ENCODE results near the gene SERHL2.
"Not testable (repeated sequence)": the region's sequence is repeated elsewhere in the genome, so short reads cannot be mapped to it uniquely, and the experiment has no call there.

Gene SERHL2

DNA sequence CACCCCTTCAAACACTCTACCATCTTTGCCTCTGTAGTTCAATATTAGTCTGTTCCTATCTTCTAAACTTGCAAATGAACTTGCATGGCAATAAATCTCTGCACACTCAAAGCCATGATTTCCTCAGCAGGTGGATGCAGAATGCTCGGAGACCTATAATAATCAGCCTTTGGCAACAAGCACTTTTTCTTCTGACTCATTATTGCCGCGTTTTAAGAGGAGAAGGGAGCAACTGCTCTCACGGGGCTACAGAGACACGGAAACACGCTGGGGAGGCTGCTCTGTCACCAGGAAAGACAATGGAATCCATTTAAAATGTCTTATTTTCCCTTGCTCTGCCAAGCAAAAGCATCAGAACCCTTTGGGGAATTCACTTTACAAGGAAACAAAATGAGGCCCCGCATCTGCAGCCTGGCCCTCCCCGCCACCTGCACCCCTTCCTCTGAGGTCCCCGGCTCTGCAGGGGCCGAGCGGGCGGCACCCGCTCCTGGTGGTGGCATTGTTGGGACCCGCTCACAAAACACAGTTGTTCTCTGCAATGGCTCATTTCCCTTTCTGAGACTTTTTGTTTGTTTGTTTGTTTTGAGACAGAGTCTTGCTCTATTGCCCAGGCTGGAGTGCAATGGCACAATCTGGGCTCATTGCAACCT lies 18.5 kb upstream of the SERHL2 start:
- in situ Hi-C loops (cut with HindIII; ENCODE audit: low sequenced_read_pairs), result not testable (repeated sequence)

DNA sequence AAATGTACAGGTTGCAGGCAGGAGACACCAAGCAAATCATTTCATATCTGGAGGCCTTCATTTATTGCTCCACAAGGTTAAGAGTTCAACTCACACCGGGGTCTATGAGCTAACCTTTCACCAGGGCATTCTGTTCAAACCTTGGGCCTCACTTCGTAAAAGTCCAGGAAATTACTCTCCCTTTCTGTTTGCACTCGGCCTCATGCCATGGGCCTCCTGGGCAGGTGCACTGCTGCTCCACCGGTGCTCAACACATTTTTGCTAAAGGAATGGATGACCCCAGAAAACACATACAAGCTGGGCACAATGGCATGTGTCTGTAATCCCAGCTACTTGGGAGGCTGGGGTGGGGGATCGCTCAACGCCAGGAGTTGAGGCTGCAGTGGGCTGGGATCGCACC lies 17.6 kb upstream of the SERHL2 start:
- in situ Hi-C loops (cut with HindIII; ENCODE audit: low sequenced_read_pairs), result no loop called here

DNA sequence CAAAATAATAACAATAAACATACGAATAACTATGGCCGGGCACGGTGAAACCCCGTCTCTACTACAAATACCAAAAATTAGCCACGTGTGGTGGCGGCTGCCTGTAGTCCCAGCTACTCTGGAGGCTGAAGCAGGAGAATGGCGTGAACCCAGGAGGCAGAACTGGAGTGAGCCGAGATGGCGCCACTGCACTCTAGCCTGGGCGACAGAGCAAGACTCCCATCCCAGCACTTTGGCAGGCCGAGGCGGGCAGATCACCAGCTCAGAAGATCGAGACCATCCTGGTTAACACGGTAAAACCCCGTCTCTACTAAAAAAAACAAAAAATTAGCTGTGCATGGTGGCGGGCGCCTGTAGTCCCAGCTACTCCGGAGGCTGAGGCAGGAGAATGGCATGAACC lies 17.1 kb upstream of the SERHL2 start:
- in situ Hi-C loops (cut with HindIII; ENCODE audit: low sequenced_read_pairs), result not testable (repeated sequence)

DNA sequence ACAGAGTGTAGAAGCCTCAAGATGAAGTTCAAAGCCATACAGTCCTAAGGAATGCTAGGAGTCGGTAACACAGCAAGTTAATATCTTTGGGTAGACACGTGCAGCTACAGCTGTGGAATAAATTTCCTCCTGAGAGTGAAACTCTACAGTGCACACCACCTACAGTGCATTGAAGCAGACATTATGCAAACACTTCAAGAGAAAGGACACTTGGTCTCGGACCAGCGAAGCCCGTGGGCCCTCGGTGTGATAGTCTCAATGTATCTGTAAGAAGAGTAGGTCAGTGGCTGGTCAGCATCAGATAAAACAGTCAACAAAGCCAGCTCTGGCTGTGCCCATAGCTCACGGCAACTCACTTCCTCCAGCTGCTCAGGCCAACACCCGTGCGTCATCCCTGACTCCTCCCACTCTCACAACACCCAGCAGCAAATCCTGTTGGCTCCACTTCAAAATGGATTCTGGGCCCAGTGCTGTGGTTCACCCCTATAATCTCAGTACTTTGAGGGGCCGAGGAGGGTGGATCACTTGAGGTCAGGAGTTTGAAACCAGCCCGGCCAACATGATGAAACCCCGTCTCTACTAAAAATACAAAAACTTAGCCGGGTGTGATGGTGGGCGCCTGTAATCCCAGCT lies 16.4 kb upstream of the SERHL2 start:
- in situ Hi-C loops (cut with HindIII; ENCODE audit: low sequenced_read_pairs), result not testable (repeated sequence)

DNA sequence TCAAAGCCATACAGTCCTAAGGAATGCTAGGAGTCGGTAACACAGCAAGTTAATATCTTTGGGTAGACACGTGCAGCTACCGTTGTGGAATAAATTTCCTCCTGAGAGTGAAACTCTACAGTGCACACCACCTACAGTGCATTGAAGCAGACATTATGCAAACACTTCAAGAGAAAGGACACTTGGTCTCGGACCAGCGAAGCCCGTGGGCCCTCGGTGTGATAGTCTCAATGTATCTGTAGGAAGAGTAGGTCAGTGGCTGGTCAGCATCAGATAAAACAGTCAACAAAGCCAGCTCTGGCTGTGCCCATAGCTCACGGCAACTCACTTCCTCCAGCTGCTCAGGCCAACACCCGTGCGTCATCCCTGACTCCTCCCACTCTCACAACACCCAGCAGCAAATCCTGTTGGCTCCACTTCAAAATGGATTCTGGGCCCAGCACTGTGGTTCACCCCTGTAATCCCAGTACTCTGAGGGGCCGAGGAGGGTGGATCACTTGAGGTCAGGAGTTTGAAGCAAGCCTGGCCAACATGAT lies 14.5 kb upstream of the SERHL2 start:
- in situ Hi-C loops (cut with HindIII; ENCODE audit: low sequenced_read_pairs), result not testable (repeated sequence)

DNA sequence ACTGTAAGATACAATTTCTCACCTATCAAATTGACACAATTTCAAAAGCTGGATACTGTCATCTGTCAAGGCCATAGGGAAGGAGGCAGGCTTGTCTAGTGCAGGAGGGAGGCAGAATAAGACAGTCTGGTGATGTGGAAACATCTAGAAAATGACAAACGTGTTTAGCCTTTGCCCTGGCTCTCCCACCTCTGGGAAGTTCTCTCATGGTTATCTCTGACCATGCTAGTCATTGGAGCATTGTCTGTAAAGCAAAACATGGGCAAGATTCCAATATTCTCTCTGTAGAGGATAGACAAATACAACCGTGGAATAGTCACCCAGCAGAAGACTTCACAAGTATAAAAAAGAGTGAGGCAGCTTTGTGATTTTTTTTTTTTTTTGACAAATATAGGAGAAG lies 9.1 kb upstream of the SERHL2 start:
- in situ Hi-C loops (cut with HindIII; ENCODE audit: low sequenced_read_pairs), result no loop called here

DNA sequence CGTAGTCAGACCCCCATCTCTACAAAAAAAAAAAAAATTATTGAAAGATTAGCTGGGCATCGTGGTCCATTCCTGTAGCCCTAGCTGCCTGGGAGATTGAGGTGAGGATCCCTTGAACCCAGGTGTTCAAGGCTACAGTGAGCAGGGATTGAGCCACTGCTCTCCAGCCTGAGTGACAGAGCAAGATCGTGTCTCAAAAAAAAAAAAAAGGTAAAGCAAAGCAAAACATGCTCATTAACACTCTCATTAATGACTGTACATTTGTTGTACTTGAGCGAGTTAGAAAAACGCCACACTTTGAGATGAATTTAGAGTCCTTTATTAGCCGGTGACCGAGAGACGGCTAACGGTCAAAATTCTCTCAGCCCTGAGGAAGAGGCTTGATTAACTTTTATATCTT lies 6.2 kb upstream of the SERHL2 start:
- in situ Hi-C loops (cut with HindIII; ENCODE audit: low sequenced_read_pairs), result no loop called here

DNA sequence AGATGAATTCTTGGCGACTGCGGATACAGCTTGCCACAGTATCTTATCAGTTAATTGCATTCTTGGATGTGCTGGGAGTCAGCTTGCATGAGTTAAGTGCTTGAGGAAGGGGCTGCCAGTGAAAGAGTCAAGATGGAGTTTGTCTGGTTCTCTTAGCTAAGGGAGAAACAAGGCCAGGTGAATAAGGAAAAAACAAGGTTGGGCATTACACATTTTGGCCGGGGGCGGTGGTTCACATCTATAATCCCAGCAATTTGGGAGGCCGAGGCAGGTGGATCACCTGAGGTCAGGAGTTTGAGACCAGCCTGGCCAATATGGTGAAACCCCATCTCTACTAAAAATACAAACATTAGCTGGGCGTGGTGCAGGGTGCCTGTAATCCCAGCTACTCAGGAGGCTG lies 5.6 kb upstream of the SERHL2 start:
- in situ Hi-C loops (cut with HindIII; ENCODE audit: low sequenced_read_pairs), result not testable (repeated sequence)

DNA sequence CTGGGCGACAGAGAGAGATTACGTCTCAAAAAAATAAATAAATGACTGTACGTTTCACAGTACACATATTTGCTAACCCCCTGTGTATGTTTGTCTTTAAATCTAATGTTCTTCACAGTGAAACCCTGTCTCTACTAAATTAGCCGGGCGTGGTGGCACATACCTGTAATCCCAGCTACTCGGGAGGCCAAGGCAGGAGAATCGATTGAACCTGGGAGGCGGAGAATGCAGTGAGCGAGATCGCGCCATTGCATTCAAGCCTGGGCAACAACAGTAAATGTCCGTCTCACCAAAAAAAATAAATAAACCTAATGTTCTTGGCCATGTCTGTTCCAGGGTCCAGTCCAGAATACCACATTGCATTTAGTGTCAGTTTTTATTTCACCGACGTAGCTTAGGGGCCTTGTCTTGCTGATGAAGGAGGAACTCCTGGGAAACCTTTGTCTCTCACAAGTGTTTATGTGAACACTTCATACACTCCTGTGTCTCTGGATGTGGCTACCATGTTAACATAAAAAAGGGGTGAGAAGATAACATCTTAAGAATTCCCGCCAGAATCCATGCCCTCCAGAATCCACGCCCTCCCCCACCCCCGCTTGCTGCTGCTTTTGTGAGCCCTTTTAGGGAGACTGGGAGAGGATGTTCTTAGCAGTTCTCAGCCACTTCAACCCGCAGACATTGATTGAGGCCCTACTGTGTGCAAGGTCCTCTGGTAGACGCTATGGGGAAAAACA lies 5.0 kb upstream of the SERHL2 start:
- in situ Hi-C loops (cut with HindIII; ENCODE audit: low sequenced_read_pairs), result no loop called here

DNA sequence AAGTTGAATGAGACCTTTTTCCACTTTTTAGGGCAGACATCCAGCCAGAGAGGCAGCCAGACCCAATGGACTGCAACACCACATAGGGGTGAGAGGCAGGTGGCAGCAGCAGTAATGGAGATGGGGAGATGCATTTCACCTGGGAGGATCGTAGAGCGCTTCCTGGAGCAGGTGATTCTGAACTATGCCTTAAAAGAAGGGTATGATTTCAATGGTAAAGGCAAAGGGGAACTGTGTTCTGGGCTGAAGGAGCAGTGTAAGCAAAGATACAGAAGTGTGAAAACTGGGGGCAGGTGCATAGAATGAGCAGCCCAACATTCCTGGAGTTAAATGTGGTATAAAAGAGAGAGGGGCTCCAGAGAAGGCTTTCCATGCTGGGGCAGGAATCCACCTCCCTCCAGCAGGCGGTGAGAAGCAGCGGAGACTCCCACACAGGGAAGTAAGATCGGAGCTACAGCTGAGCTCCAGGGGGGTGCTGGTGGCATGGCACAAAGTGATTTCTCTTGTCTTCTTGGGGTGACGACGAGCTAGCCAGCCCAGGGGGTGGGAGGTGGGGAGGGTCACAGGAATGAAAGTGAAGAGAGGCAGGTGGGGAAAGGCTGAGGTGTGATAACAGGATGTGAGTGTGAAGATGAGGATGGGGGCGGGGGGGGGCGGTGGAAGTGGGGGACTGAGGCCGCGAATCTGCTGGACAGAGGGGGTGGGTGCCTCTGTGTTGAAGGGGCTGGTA lies 4.3 kb upstream of the SERHL2 start:
- in situ Hi-C loops (cut with HindIII; ENCODE audit: low sequenced_read_pairs), result no loop called here

DNA sequence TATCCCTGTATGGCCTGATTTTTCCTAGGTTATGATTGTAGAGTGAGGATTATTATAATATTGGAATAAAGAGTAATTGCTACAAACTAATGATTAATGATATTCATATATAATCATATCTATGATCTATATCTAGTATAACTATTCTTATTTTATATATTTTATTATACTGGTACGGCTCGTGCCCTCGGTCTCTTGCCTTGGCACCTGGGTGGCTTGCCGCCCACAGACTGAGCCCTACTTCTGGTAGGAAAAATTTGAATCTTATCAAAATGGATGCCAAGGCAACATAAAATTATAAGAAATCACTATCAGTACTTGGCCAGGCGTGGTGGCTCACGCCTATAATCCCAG lies 1.5 kb upstream of the SERHL2 start:
- in situ Hi-C loops (cut with HindIII; ENCODE audit: low sequenced_read_pairs), result not testable (repeated sequence)

DNA sequence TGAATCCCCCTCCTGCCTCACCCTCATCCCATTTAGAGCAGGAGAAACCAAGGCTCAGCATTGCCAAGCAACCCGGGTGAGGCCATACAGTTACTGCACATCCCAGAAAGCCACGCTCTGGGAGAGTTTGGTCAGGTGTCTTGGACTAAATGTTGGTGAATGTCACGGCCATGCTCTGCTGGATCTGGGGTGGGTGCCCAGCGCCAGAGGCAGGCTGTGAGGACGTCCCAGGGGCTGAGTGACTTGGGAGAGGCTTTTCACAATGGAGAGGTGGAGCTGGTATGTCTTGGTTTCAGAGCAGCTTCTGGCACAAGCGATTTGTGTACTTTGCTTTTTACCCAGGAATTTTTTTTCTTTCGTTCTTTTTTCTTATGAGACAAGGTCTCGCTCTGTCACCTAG lies 6.6 kb downstream of the SERHL2 start:
- in situ Hi-C loops (cut with HindIII; ENCODE audit: low sequenced_read_pairs), result no loop called here

DNA sequence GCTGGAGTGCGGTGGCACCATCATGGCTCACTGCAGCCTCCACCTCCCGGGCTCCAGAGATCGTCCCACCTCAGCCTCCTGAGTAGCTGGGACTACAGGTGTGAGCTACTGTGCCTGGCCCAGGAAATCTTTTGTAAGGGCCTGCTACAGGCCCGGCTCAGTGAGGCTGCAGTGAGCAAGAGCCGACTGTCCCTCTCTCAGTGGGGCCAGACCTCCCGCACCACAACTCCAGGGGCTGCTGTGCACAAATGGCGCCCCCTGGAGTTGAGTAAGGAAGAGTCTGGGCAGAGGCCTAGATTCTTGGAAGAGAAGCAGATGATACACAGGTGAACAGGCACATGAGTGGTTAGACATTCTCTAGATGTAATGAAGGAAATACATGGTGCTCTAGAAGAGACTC lies 7.0 kb downstream of the SERHL2 start:
- in situ Hi-C loops (cut with HindIII; ENCODE audit: low sequenced_read_pairs), result no loop called here

DNA sequence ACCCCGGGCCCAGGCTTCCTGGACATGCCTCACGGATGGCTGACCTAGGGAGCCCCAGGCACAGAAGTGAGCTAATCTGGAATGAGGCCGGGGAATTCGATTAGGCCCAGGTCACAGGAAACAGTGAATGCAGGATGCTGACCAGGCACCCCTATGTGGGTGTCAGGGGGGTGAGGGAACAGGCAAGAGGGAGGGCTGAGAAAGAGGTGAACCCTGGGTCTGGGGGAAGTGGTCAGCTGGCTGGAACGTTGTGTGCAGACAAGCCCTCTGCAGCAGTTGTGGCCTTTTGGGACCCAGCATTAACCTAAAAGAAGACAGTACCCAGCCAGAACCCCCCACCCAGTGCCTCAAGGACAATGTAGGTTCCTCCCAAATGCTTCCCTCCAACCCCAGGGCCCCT lies 8.1 kb downstream of the SERHL2 start:
- in situ Hi-C loops (cut with HindIII; ENCODE audit: low sequenced_read_pairs), result no loop called here

DNA sequence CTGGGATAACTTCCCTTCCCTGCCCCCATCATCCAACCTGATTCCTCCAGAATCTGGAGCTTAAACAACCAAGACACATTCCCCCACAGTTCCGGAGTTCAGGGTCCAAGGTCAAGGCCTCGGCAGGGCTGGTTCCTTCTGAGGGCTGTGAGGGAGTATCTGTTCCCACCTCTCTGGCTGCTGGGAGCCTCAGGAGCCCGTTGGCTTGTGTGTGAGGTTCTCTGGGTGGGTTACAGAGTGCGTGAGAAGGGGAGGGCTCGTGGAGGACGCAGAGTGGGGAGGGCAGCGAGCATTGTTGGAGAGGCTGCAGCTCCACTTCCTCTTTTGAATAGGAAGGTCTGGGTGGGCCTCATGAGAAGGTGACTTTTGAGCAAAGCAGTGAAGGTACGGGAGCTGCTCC lies 8.5 kb downstream of the SERHL2 start:
- in situ Hi-C loops (cut with HindIII; ENCODE audit: low sequenced_read_pairs), result no loop called here

DNA sequence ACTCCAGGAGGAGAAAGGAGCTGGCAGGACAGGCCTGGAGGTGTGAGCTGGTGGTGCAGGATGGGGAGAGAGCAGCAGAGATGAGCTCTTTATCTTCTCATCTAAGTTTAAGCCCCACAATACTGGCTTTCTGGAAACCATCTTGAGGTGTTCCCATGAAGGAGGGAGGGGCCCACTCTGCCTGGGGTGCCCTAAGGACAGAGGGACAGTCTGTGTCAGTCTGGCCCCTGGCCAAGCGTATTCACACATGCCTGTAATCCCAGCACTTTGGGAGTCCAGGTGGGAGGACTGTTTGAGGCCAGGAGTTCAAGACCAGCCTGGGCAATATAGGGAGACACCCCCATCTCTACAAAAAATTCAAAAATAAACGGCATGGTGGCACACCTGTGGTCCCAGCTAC lies 8.9 kb downstream of the SERHL2 start:
- in situ Hi-C loops (cut with HindIII; ENCODE audit: low sequenced_read_pairs), result no loop called here

DNA sequence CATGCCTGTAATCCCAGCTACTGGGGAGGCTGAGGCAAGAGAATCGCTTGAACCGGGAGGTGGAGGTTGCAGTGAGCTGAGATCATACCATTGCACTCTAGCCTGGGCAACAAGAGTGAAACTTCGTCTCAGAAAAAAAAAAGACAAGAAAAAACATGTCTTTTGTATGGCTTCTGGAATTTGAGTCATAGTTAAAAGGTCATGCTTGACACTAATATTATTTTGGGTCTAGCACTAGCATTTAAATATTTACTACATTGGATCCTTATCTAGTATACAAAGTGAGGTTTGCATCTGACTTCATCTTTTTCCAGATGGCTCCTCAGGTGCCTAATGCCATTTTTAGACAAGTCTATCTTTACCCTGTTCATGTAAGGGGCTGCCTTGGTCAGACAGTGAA lies 10.2 kb downstream of the SERHL2 start:
- in situ Hi-C loops (cut with HindIII; ENCODE audit: low sequenced_read_pairs), result not testable (repeated sequence)

DNA sequence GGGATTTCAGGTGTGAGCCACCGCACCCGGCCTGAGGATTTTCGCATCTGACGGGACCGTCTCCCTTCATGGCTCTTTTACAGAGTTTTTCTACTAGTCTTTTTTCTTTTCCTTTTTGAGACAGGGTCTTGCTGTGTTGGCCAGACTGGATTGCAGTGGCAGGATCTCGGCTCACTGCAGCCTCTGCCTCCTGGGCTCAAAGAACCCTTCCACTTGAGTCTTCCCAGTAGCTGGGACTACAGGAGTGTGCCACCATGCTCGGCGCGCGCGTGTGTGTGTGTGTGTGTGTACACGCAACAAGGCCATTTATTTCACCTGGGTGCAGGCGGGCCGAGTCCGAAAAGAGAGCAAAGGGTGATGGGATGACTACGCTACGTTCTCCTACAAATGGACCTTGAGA lies 10.9 kb downstream of the SERHL2 start:
- in situ Hi-C loops (cut with HindIII; ENCODE audit: low sequenced_read_pairs), result no loop called here

DNA sequence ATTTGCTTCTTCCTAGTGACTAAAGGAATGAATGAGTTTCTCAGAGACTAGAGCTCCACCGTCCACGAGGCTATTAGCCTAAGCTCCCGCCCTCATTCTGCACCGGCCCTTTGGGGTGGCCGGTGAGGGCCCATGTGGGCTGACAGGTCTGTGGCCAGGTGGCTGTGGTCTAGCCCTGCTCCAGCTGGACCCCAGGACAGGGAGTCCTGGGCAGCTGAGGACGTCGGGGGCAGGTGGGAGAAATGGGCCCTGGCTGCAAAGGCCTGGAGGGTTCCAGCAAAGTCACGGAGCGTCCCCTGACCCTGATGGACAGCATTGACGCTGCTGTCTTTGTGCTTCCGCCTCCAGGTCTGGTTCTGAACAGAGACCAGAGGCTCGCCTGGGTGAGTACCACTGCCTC lies 12.2 kb downstream of the SERHL2 start:
- in situ Hi-C loops (cut with HindIII; ENCODE audit: low sequenced_read_pairs), result no loop called here

DNA sequence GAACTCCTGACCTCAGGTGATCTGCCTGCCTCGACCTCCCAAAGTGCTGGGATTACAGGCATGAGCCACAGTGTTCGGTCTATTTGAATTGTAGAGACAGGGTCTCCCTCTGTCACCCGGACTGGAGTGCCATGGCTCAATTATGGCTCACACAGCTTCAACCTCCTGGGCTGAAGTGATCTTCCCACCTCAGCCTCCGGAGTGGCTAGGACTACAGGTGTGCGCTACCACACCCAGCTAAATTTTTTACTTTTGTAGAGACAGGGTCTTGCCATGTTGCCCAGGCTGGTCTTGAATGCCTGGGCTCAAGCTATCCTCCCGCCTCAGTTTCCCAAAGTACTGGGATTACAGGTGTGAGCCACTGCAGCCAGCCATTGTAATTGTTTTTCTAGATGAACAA lies 14.2 kb downstream of the SERHL2 start:
- in situ Hi-C loops (cut with HindIII; ENCODE audit: low sequenced_read_pairs), result not testable (repeated sequence)

DNA sequence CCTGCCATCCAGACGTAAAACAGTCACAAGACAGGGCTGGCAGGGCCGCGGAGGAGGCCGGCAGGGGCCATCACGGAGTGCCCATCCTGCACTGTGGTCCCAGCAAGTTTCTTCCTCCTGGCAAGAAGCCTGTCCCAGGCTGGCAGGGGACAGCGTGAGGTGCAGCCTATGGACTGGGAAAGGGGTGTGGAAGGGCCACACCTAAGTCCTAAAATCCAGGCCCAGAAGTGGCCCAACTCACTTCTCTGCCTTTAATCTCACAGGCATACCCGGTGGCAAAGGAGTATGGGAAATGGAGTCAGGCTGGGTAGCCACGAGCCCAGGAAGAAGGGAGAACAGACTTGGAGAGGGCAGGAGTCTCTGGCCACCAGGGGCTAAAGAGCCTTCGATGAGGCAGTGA lies 16.8 kb downstream of the SERHL2 start:
- in situ Hi-C loops (cut with HindIII; ENCODE audit: low sequenced_read_pairs), result not testable (repeated sequence)
